ENCODE data around the gene TEPSIN. TPM values are rescaled to one million over a fixed set of nuclear protein-coding genes. Genes with fewer than 3 reads are reported as not detected.

The TEPSIN gene
- total RNA-seq, 1 donor from 2014 or later = 117 TPM

DNA sequence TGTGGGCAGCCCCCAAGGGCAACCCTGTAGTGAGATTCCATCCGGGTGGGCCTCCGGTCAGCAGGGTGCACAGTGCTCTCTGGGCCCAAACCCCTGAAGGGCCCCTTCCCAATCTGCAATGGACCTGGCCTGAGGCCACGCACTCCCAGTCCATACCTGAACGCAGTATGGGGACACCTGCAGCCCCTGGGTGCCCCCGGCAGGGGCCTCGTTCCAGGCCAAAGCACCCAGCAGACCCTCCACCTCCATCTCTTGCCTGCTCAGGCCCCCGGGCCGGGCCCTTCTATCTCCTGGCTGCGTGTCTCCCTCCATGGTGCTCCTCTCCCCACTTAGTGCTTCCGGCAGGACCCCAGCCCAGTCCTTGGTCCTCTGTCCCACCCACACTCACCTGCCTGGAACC, 55.5 kb downstream of the TEPSIN start:
- DNase-seq (ENCODE audit: low spot score in 2 of 2) = no peak
- Histone ChIP-seq H3K4me1 (no peaks in the 10 kb centered on the region), H3K4me3 (no peak overlapping the region), H3K36me3 (no peaks in the 10 kb centered on the region), H3K9me3 (no peaks in the 10 kb centered on the region), H3K27me3 (no peaks in the 10 kb centered on the region), H3K27ac (no peak overlapping the region)
- TF ChIP-seq, protein P1, sequence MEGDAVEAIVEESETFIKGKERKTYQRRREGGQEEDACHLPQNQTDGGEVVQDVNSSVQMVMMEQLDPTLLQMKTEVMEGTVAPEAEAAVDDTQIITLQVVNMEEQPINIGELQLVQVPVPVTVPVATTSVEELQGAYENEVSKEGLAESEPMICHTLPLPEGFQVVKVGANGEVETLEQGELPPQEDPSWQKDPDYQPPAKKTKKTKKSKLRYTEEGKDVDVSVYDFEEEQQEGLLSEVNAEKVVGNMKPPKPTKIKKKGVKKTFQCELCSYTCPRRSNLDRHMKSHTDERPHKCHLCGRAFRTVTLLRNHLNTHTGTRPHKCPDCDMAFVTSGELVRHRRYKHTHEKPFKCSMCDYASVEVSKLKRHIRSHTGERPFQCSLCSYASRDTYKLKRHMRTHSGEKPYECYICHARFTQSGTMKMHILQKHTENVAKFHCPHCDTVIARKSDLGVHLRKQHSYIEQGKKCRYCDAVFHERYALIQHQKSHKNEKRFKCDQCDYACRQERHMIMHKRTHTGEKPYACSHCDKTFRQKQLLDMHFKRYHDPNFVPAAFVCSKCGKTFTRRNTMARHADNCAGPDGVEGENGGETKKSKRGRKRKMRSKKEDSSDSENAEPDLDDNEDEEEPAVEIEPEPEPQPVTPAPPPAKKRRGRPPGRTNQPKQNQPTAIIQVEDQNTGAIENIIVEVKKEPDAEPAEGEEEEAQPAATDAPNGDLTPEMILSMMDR (IDR thresholded peaks at IDR 0.05) = no peak
- intact Hi-C loops (cut with DNase I) = no loop called here

GRCh38 chr17:81182596-81182995, 56.3 kb downstream of the TEPSIN start:
- Histone ChIP-seq H3K27ac (no peak overlapping the region), H3K4me1 (no peaks in the 10 kb centered on the region), H3K27me3 (no peaks in the 10 kb centered on the region), H3K36me3 (no peaks in the 10 kb centered on the region), H3K9me3 (no peaks in the 10 kb centered on the region), H3K4me3 (no peak overlapping the region)
- DNase-seq (ENCODE audit: low spot score in 2 of 2) = no peak
- intact Hi-C loops (cut with DNase I) = no loop called here
- TF ChIP-seq, protein P1 (IDR thresholded peaks at IDR 0.05) = no peak

GRCh38 chr17:81181811-81182185, 57.1 kb downstream of the TEPSIN start:
- Histone ChIP-seq H3K36me3 (no peaks in the 10 kb centered on the region), H3K9me3 (no peaks in the 10 kb centered on the region), H3K4me3 (no peak overlapping the region), H3K27me3 (no peaks in the 10 kb centered on the region), H3K4me1 (no peaks in the 10 kb centered on the region), H3K27ac (no peak overlapping the region)
- intact Hi-C loops (cut with DNase I) = no loop called here
- TF ChIP-seq, protein P1 (IDR thresholded peaks at IDR 0.05) = no peak
- no peak for DNase-seq (ENCODE audit: low spot score in 2 of 2)

GRCh38 chr17:81180836-81181810, 57.7 kb downstream of the TEPSIN start:
- TF ChIP-seq, protein P1 (IDR thresholded peaks at IDR 0.05) = no peak
- no peak overlapping the region for H3K27ac ChIP-seq
- DNase-seq (ENCODE audit: low spot score in 2 of 2) = no peak
- H3K27me3 ChIP-seq = no peaks in the 10 kb centered on the region
- H3K36me3 ChIP-seq = no peaks in the 10 kb centered on the region
- H3K4me3 ChIP-seq = no peak overlapping the region
- intact Hi-C loops (cut with DNase I) = no loop called here
- no peaks in the 10 kb centered on the region for H3K9me3 ChIP-seq
- H3K4me1 ChIP-seq = no peaks in the 10 kb centered on the region

GRCh38 chr17:81179861-81180260, 59.0 kb downstream of the TEPSIN start:
- no peak overlapping the region for H3K4me3 ChIP-seq
- DNase-seq (ENCODE audit: low spot score in 2 of 2) = no peak
- intact Hi-C loops (cut with DNase I) = no loop called here
- no peaks in the 10 kb centered on the region for H3K27me3 ChIP-seq
- TF ChIP-seq, protein P1 (IDR thresholded peaks at IDR 0.05) = no peak
- H3K36me3 ChIP-seq = no peaks in the 10 kb centered on the region
- H3K27ac ChIP-seq = no peak overlapping the region
- H3K9me3 ChIP-seq = no peaks in the 10 kb centered on the region
- no peaks in the 10 kb centered on the region for H3K4me1 ChIP-seq
